Heart left ventricle (tissue), 13 donors: ENCODE measurements around the gene PTPRN2.

ENCODE experiments used
- POLR2A ChIP-seq, 2 donors: fragments of 450-650 bp; IDR thresholded peaks; one replicate each; pipeline ENCODE4 v1.6.1; 2017; ENCODE audit warnings: antibody characterized with exemption in 2 of 2, mild to moderate bottlenecking in 2 of 2, moderate library complexity in 2 of 2
- TF ChIP-seq, protein P1 (sequence below), 12 donors: fragments of 200-600 bp; sonication (generic) in 4 of 12; IDR thresholded peaks; one replicate each; pipeline versions ENCODE4 v1.5.0 to v1.8.0; 2018 to 2022; ENCODE audit warnings: antibody characterized with exemption in 12 of 12, mild to moderate bottlenecking in 5 of 12
- donor health status: ischemic (EF 13 %, LVEDD 7.1; RV severe dilation, severe dysfunction).
- donor health status: DM: no; HTN: yes; CAD: no.
- donor health status: DM: no; HTN: no; CAD: no.
- donor health status: ischemic (EF 25% LVEDD 6.9; RV normal size, moderate dysfunction).
- donor health status: ischemic (EF 25% LVEDD 5.7; RV mildly dilated, moderate dysfunction).
- donor health status: ischemic (EF 35%, LVEDD 5.7; RV mildly dilated, moderate dysfunction).
- donor health status: nonischemic (EF 11% LVEDD 7.7; RV severe dilation, severe dysfunction).
- donor health status: DM: yes; HTN: yes; CAD: no.
- donor health status: PGD.
- donor health status: ischemic (EF 29% LVEDD 5.4; RV normal size, mild dysfunction).
- donor health status: nonischemic (EF 23%, LVEDD 6.1; RV moderate dilation, normal function).

DNA sequence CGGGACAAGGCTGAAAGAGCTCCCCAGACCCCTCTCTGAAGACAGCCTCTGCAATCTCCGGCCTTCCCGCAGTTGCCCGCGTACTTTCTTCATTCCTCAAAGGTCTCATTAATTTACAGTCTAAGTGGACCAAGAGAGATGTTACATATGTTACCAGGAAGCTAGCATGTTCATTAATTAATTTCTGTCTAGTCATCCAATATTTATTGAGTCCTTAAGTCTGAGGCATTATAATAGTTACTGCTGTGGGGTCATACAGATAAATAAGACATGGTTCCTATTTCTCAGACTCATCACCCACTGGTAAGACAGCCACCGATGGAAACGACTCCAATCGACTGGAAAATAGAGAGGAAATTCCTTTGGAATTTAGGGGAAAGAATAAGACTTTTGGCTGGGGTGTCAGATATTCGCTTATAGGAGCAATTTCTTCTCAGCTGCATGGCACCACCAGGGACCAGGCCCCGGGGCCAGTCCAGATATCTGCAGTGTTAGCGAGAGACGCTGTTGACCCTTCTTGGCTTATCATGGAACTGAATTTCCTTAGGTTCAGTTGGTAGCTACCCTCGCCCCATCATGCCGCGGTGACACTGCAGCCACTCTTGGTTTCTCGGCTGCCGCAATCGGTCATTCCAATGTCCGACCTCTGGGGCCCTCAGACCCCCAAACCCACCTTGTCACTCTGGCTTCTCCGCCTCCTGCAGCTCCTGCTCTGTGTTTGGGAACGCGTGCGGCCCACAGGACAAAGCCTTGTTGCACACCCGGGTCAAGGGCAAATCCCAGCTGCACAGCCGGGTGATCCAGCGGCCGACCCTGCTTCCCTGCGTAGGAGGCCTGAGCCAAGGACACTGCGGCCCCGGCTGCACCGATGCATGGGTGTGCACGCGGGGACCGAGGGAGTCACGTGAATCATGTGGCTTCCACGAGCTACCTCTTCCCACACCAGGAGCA, 867.6 kb downstream of the PTPRN2 start:
- TF ChIP-seq, protein P1, sequence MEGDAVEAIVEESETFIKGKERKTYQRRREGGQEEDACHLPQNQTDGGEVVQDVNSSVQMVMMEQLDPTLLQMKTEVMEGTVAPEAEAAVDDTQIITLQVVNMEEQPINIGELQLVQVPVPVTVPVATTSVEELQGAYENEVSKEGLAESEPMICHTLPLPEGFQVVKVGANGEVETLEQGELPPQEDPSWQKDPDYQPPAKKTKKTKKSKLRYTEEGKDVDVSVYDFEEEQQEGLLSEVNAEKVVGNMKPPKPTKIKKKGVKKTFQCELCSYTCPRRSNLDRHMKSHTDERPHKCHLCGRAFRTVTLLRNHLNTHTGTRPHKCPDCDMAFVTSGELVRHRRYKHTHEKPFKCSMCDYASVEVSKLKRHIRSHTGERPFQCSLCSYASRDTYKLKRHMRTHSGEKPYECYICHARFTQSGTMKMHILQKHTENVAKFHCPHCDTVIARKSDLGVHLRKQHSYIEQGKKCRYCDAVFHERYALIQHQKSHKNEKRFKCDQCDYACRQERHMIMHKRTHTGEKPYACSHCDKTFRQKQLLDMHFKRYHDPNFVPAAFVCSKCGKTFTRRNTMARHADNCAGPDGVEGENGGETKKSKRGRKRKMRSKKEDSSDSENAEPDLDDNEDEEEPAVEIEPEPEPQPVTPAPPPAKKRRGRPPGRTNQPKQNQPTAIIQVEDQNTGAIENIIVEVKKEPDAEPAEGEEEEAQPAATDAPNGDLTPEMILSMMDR (IDR thresholded peaks at IDR 0.05): no peak
- TF ChIP-seq POLR2A (IDR thresholded peaks at IDR 0.05): no peak
